NCI-H2196 treated with DMSO at 0.1 percent for 48 hours (cell line): ENCODE measurements around the gene PHF20.
"Not testable (repeated sequence)": the region's sequence is repeated elsewhere in the genome, so short reads cannot be mapped to it uniquely, and the experiment has no call there.

ENCODE experiments used
- DNase-seq: peaks from one replicate; lab custom pipeline; 2025; ENCODE audit not compliant: unreplicated experiment; lab: John Stamatoyannopoulos, UW

The PHF20 gene

GRCh38 chr20:35771689-35772562 is at the start of gene PHF20:
PHF20 (plus strand) TSS chr20:35772015; CDS start chr20:35801523, 29,508 bp downstream.
- DNase-seq: peak; percentile 99

DNA sequence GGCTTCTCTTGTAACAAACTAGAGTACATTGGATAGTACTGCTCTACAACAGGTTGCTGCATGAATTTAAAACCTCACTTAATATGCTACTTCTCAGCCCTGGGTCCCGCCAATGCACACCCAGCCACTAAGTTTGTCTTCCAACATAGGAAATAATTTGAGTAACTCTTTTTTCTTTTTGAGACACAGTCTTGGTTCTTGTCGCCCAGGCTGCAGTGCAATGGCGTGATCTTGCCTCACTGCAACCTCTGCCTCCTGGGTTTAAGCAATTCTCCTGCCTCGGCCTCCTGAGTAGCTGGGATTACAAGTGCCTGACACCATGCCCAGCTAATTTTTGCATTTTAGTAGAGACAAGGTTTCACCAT is 48.6 kb upstream of the PHF20 start:
- not testable (repeated sequence) for DNase-seq

GRCh38 chr20:35723652-35724320 is 48.0 kb upstream of the PHF20 start:
- DNase-seq: not testable (repeated sequence)

GRCh38 chr20:35724321-35725230 is 47.2 kb upstream of the PHF20 start:
- DNase-seq: no peak

DNA sequence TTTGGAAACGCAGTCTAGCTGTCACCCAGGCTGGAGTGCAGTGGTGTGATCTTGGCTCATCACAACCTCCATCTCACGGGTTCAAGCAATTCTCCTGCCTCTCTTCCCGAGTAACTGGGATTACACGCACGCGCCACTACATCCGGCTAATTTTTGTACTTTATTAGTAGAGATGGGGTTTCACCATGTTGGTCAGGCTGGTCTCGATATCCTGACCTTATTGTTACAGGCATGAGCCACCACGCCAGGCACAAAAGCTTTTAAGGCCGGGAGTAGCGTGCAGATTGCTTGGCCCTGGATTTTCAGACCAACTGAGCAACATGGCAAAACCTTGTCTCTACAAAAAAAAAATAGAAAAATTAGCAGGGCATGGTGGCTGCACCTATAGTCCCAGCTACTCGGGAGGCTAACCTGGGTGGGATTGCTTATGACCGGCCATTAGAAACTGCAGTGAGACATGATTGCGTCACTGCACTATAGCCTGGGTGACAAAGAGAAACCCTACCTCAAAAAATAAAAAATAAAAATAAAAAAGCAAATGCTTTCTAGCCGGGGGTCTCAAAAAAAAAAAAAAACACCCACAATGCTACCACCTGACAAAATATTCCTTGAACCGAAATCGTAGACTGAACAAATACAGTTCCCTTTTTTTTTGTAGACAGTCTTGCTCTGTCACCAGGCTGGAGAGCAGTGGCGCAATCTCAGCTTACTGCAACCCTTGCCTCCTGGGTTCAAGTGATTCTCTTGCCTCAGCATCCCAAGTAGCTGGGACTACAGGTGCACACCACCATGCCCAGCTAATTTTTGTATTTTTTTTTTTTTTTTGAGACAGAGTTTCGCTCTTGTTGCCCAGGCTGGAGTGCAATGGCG is 44.7 kb upstream of the PHF20 start:
- DNase-seq: no peak

GRCh38 chr20:35729283-35729807 is 42.5 kb upstream of the PHF20 start:
- no peak for DNase-seq

- DNase-seq: no peak
These were observed 41.8 kb upstream of the PHF20 start for GRCh38 chr20:35729836-35730582.

DNA sequence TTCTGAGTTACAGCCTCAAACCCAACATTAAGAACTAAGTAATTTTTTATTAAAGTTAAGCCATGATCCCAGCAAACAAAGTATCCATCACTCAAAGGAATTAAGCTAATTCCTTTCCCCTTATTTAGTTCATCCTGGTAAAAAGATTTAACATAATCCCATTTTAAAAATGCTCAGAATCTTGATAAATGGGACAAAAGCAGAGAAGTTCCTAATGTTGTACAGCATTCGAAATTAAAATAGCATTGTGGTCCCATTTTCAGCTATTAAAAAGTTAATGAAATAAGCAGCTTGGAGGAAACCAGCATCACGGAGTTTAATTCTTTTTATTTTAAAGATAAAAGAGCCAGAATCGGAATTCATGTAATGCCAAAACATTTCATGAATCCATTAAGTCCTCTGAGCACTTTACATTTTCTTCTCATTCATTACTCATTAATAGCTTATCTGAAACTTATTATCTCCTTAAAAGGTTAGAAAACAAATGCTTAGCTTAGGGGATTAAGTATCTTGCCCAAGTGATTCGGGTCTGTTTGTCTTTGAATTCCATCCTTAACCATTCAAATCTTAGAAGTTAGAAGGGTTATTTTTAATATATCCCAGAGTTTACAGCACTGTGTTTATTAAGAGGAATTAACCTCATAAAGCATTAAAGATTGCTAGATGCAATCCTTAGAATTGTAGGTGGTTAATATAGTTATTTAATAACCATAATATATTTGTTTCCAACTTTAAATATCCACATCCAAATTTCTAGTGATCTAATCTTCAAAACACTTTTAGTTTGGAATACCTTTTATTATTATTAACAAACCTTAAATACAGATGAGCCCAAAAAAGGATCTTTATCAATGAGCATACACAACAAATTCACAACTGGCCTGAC is 41.0 kb upstream of the PHF20 start:
- DNase-seq: no peak

DNA sequence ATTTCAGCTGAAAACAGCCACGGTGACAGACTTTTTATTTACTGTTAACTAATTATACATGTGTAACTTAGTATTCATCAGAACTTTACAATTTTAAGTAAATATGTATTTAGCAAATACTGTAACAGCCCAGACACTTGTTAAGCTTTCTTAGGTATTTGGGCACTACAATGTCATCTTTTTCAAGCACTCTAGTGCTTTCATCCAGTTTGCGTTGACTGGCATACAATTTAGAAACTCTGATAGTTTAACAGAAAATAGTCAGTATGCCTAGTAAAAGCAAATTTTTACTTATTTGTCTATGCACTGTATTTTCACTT is 40.4 kb upstream of the PHF20 start:
- DNase-seq: no peak

DNA sequence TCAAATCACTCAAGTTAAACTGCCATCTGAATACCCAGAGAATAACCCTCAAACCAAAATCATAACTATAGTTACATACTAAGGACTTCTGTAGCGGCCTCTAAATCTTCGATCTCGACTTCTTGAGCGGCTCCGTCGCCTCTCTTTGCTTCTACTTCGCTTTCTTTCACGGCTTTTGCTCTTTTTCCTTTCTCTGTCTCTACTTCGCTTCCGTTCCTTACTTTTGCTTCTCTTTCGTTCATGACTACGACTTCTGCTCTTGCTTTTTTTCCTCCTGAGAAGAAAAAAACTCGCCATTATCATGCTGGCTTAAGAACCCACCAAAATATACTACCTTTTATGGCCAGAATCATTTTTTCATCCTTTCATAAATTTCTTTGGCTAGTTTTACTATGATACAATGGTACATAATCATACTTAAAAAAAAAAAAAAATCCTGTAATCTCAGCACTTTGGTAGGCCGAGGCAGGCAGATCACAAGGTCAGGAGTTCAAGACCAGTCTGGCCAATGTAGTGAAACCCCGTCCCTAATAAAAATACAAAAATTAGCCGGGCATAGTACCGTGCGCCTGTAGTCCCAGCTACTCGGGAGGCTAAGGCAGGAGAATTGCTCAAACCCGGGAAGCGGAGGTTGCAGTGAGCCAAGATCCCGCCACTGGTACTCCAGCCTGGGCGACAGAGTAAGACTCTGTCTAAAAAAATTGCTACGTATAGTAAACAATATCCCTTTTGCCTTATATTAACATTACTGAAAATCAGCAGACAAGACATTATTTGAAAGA is 39.8 kb upstream of the PHF20 start:
- no peak for DNase-seq

DNA sequence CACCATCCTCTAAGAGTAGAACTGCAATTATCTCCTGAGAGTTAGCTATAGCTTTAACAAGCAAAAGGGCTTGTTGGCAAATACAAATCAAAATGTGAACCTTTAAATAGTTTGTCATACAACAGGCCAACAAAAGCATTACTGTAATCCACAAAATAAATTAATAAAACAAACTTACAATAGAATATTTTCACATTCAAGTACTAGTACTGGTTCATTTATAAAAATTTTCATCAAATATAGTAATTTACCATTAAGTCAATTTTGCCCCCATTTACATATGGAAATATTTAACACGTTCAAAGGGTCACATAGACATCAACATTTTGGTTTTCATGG is 39.2 kb upstream of the PHF20 start:
- DNase-seq: no peak

DNA sequence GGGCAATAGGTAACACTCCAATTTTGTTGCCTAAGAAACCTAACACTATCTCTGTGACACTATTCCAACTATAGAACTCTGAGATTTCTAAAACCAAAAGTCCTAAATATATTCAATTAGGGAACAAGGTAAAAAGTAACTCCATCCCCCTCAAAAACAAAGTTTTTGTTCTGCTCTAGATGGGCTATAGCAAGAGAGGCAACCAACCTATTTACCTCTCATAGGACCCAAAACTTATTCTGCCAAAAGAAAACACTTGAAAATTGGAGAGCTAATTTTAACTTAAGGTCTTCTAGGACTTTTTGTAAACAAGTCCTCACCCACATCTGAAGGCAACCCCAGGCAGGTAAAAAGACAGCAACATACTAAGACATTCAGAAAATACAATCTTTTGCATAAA is 37.4 kb upstream of the PHF20 start:
- DNase-seq: no peak

DNA sequence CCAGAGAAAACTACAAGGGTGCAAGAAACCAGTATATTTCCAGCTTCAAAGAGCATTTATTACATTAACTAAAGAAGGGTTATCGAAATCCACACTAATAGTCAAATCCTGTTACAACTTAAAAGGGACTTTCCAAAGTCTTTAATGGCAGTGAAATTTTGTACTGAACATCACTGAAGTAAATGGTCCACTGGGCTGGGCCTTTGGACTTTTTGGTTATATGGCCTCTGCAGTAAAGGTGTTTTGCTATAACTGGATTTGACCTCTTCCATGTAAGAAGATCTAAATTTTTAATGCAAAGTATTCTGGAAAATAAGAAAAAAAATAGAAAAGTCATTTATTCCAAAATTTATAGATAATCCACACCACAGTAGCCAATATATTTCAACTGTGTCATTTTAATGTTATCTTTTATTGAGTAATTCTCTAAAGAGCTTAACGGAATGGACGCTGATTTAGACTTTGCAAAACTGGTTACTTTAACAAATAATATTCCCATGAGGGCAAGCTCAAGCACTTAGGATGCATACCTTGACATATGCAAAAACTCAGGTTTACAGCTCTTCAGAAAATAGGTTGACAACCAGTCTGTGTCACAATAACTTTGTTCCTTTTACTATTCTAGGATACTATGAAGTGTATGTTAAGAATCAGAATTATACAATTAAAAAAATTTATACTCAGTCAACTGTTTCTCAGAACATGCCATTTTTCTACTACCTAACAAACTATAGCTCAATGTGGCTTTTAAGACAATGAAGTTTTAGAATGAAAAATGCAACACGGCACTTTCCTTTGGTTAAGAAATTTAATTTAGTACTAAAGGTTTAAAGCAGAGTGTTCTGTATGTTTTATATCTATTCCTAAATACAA is 36.8 kb upstream of the PHF20 start:
- DNase-seq: no peak

DNA sequence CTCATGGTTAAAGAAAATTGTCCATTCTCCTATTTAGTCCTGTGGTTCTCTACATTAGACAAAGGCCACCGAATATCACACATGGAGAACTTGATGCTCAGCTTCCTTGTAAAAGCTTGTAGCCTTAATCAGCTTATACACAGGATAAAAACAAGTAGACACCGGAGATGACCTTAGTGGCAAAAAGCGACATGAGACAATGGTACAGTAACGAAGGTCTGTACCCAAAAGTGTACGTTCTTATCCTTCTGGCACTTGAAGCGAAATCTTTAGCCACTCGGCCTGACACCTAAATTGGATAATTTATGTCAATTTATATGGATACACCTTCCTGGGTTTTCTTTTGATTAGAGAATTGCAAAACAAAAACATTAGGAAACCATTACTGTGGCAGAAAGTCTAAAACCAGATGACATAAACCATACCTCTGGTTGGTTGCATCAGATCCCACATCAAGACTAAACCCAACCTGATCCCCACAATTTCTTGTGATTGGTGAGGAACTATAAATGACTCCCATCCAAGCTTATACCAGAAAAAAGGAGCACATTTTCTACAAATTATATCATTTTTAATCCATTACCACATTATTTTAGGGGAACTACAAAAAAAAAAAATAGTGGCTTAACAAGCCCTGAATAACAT is 35.9 kb upstream of the PHF20 start:
- DNase-seq: no peak

DNA sequence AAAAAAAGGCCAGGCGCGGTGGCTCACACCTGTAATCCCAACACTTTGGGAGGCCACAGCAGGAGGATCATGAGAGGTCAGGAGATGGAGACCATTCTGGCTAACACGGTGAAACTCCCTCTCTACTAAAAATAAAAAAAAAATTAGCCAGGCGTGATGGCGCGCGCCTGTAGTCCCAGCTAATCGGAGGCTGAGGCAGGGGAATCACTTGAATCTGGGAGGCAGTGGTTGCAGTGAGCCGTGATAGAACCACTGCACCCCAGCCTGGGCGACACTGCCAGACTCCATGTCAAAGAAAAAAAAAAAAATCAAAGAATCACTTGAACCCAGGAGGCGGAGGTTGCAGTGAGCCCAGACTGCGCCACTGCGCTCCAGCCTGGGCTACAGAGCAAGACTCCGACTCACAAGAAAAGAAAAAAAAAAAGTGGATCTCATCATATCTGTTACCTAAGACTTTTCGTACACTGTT is 33.9 kb upstream of the PHF20 start:
- no peak for DNase-seq

GRCh38 chr20:35738410-35739179 is 33.2 kb upstream of the PHF20 start:
- DNase-seq: no peak
